Panc1 (cell line): Measurements from ENCODE around the gene ZBED6.

Source experiments
- CTCF ChIP-seq: fragments of 450-650 bp; IDR thresholded peaks from 2 replicates; pipeline ENCODE4 v1.5.1; 2017; ENCODE audit warnings: mild to moderate bottlenecking
- POLR2AphosphoS5 ChIP-seq: IDR thresholded peaks from 2 replicates; pipeline ENCODE4 v1.6.1; 2012; ENCODE audit warnings: mild to moderate bottlenecking, low read depth, low read length, moderate library complexity
- REST ChIP-seq, 2 experiments: IDR thresholded peaks; 2 replicates each; pipeline ENCODE4 v1.6.1; 2011 to 2012; ENCODE audit warnings: low read depth in 2 of 2, control low read depth in 1 of 2, low read length in 1 of 2, mild to moderate bottlenecking in 1 of 2, moderate library complexity in 1 of 2; ENCODE audit not compliant: insufficient read depth in 1 of 2
- TCF7L2 ChIP-seq: IDR thresholded peaks from 2 replicates; pipeline ENCODE4 v1.6.1; 2011; ENCODE audit warnings: mild to moderate bottlenecking, low read depth, low read length, inconsistent platforms

GRCh38 chr1:203781962-203782361 lies 13.5 kb upstream of the ZBED6 start:
- TF ChIP-seq CTCF (no peak), TCF7L2 (no peak), REST (IDR thresholded peaks at IDR 0.05; ENCODE audit: insufficient read depth in 1 of 2, low read depth in 2 of 2, low read length in 1 of 2) (no peak), POLR2AphosphoS5 (no peak)
